GM19351 (cell line): ENCODE results near the gene HLX.

Experiments
- ATAC-seq: cut with Tn5 transposase; IDR thresholded peaks from one replicate; pipeline ENCODE4 v1.9.1; 2021; ENCODE audit warnings: mild to moderate bottlenecking, moderate library complexity; ENCODE audit not compliant: unreplicated experiment

HLX gene

GRCh38 chr1:220882061-220882891, 3.0 kb downstream of the HLX start:
- ATAC-seq: no peak

- ATAC-seq: no peak
These were observed 5.1 kb downstream of the HLX start for GRCh38 chr1:220884109-220884980.

GRCh38 chr1:220884981-220885918, 6.0 kb downstream of the HLX start:
- no peak for ATAC-seq

GRCh38 chr1:220885971-220886370, 6.7 kb downstream of the HLX start:
- no peak for ATAC-seq

GRCh38 chr1:220886470-220887201, 7.4 kb downstream of the HLX start:
- ATAC-seq: no peak

- no peak for ATAC-seq
These were observed 7.9 kb downstream of the HLX start for GRCh38 chr1:220887202-220887519.

- ATAC-seq: no peak
These were observed 8.5 kb downstream of the HLX start for GRCh38 chr1:220887520-220888416.

- no peak for ATAC-seq
These were observed 9.3 kb downstream of the HLX start for GRCh38 chr1:220888417-220888986.

GRCh38 chr1:220889333-220889732, 10.1 kb downstream of the HLX start:
- no peak for ATAC-seq

- ATAC-seq: no peak
These were observed 10.6 kb downstream of the HLX start for GRCh38 chr1:220889848-220890287.

GRCh38 chr1:220890602-220891001, 11.4 kb downstream of the HLX start:
- ATAC-seq: no peak

- no peak for ATAC-seq
These were observed 12.2 kb downstream of the HLX start for GRCh38 chr1:220891224-220892085.

- no peak for ATAC-seq
These were observed 12.8 kb downstream of the HLX start for GRCh38 chr1:220892086-220892376.

- ATAC-seq: no peak
These were observed 13.9 kb downstream of the HLX start for GRCh38 chr1:220892997-220893700.

GRCh38 chr1:220893701-220894024, 14.4 kb downstream of the HLX start:
- no peak for ATAC-seq

- ATAC-seq: no peak
These were observed 15.0 kb downstream of the HLX start for GRCh38 chr1:220894025-220894923.

GRCh38 chr1:220894924-220895256, 15.6 kb downstream of the HLX start:
- ATAC-seq: no peak
